Measurements from ENCODE around the gene RNF141. TPM values are rescaled to one million over a fixed set of nuclear protein-coding genes. Genes with fewer than 3 reads are reported as not detected.
A peak's percentile ranks its signal among the peaks of the same experiment; 100 is the strongest.

RNF141 gene
- total RNA-seq, 1 donor from 2014 or later: 36.9 TPM

GRCh38 chr11:10561043-10561818 lies 20.2 kb upstream of the RNF141 start:
- peak overlapping the region; percentile 4 for H3K27ac Mint-ChIP-seq
- no peaks in the 10 kb centered on the region for H3K9me3 Mint-ChIP-seq
- ChIA-PET CTCF (interaction anchor here (3.0 kb wide), 1 partner anchor 20 kb away, joined by 7 read pairs; the partner anchor contains the start of gene RNF141), POLR2A (interaction anchor here (0.9 to 1.6 kb wide), 3 partner anchors 19 to 88 kb away, joined by 3 to 5 read pairs (median 4); partner anchors contain the start of gene RNF141)
- no peak overlapping the region for H3K4me3 Mint-ChIP-seq
- intact Hi-C loops (cut with micrococcal nuclease): no loop called here
- H3K36me3 Mint-ChIP-seq (ENCODE audit: low read depth): no peaks in the 10 kb centered on the region
- ATAC-seq (ENCODE audit: low read depth): no peak
- TF ChIP-seq CTCF (IDR thresholded peaks at IDR 0.05): no peak
- H3K27me3 Mint-ChIP-seq: no peaks in the 10 kb centered on the region
- H3K4me1 Mint-ChIP-seq: peaks cover 42% of the 10 kb centered on the region
- DNase-seq: no peak

- no peak for TF ChIP-seq CTCF (IDR thresholded peaks at IDR 0.05)
- H3K4me3 Mint-ChIP-seq: no peak overlapping the region
- no peaks in the 10 kb centered on the region for H3K36me3 Mint-ChIP-seq (ENCODE audit: low read depth)
- ChIA-PET CTCF (interaction anchor here (0.7 kb wide), 1 partner anchor 20 kb away, joined by 3 read pairs; no protein-coding TSS in a partner anchor), POLR2A (no interaction called here)
- no peak for ATAC-seq (ENCODE audit: low read depth)
- no peaks in the 10 kb centered on the region for H3K27me3 Mint-ChIP-seq
- intact Hi-C loops (cut with micrococcal nuclease): no loop called here
- H3K4me1 Mint-ChIP-seq: peaks cover 30% of the 10 kb centered on the region
- H3K27ac Mint-ChIP-seq: no peak overlapping the region
- DNase-seq: no peak
- H3K9me3 Mint-ChIP-seq: no peaks in the 10 kb centered on the region
These were observed 17.3 kb upstream of the RNF141 start for GRCh38 chr11:10558288-10558687.

GRCh38 chr11:10556590-10556989 lies 15.6 kb upstream of the RNF141 start:
- Mint-ChIP-seq H3K36me3 (ENCODE audit: low read depth) (no peaks in the 10 kb centered on the region), H3K27ac (no peak overlapping the region), H3K4me1 (peaks cover 25% of the 10 kb centered on the region), H3K4me3 (no peak overlapping the region), H3K9me3 (peaks cover 4% of the 10 kb centered on the region), H3K27me3 (no peaks in the 10 kb centered on the region)
- TF ChIP-seq CTCF (IDR thresholded peaks at IDR 0.05): no peak
- no peak for DNase-seq
- intact Hi-C loops (cut with micrococcal nuclease): no loop called here
- ATAC-seq (ENCODE audit: low read depth): no peak
- ChIA-PET POLR2A (no interaction called here), CTCF (interaction anchor here (1.5 kb wide), 1 partner anchor 15 kb away, joined by 8 read pairs; the partner anchor contains the start of gene RNF141)

- ATAC-seq (ENCODE audit: low read depth) (no peak), DNase-seq (no peak)
- no peaks in the 10 kb centered on the region for H3K27me3 Mint-ChIP-seq
- H3K27ac Mint-ChIP-seq: no peak overlapping the region
- H3K9me3 Mint-ChIP-seq: peaks cover 4% of the 10 kb centered on the region
- ChIA-PET POLR2A (no interaction called here), CTCF (interaction anchor here (2.0 kb wide), 1 partner anchor 11 kb away, joined by 6 read pairs; the partner anchor contains the start of gene RNF141)
- no peak overlapping the region for H3K4me3 Mint-ChIP-seq
- H3K4me1 Mint-ChIP-seq: peaks cover 27% of the 10 kb centered on the region
- no peak for TF ChIP-seq CTCF (IDR thresholded peaks at IDR 0.05)
- H3K36me3 Mint-ChIP-seq (ENCODE audit: low read depth): no peaks in the 10 kb centered on the region
- intact Hi-C loops (cut with micrococcal nuclease): no loop called here
These were observed 10.9 kb upstream of the RNF141 start for GRCh38 chr11:10551845-10552352.

- TF ChIP-seq CTCF (IDR thresholded peaks at IDR 0.05): no peak
- Mint-ChIP-seq H3K4me1 (peaks cover 24% of the 10 kb centered on the region), H3K27me3 (no peaks in the 10 kb centered on the region), H3K27ac (no peak overlapping the region), H3K9me3 (peaks cover 4% of the 10 kb centered on the region), H3K4me3 (no peak overlapping the region), H3K36me3 (ENCODE audit: low read depth) (no peaks in the 10 kb centered on the region)
- POLR2A ChIA-PET: interaction anchor here (0.6 kb wide), 1 partner anchor 9 kb away, joined by 8 read pairs; no protein-coding TSS in a partner anchor
- ATAC-seq (ENCODE audit: low read depth): no peak
- intact Hi-C loops (cut with micrococcal nuclease): no loop called here
- CTCF ChIA-PET: interaction anchor here (1.3 to 2.0 kb wide), 2 partner anchors 9 to 11 kb away, joined by 4 to 6 read pairs; partner anchors contain the start of gene RNF141
- no peak for DNase-seq
These were observed 10.3 kb upstream of the RNF141 start for GRCh38 chr11:10551290-10551592.
